Caco-2 (cell line): Measurements from ENCODE around the gene TIMP2. TPM values are rescaled to one million over a fixed set of nuclear protein-coding genes. Genes with fewer than 3 reads are reported as not detected.

Experiments
- BruUV-seq: library from RNA; stranded (reverse); fragments of 400-500 nt; replicated peaks from 2 replicates; lab custom pipeline; 2021; lab: Mats Ljungman, UMichigan
- CTCF ChIA-PET: fragments of 300-600 bp; sonication (Branson Sonifier 250); formaldehyde crosslinking; loops from one replicate; lab custom pipeline; 2022; ENCODE audit warnings: antibody characterized with exemption; lab: Charles Lee
- POLR2A ChIA-PET: fragments of 300-600 bp; sonication (Branson Sonifier 250); formaldehyde crosslinking; loops from one replicate; lab custom pipeline; 2022; ENCODE audit warnings: antibody characterized with exemption; lab: Charles Lee
- DNase-seq, 2 experiments: peaks; one replicate each; pipeline versions ENCODE4 v3.0.0 to v3.0.0-alpha.2; 2020 to 2022
- H3K27me3 ChIP-seq: replicated peaks from 2 replicates; pipeline ENCODE4 v1.6.0; 2011; ENCODE audit warnings: low read length; ENCODE audit not compliant: control insufficient read depth, insufficient read depth
- H3K36me3 ChIP-seq: 2 replicates; pipeline ENCODE4 v1.5.1; 2011; ENCODE audit warnings: low read length; ENCODE audit not compliant: control insufficient read depth, insufficient read depth
- H3K4me1 ChIP-seq: fragments of 250-450 bp; sonication (Bioruptor Pico); 2 replicates; pipeline ENCODE4 v1.5.1; 2020; ENCODE audit warnings: mild to moderate bottlenecking
- H3K4me3 ChIP-seq: 2 replicates; pipeline ENCODE4 v1.5.1; 2011; ENCODE audit warnings: low read depth, mild to moderate bottlenecking, control low read depth, low read length
- H3K9me3 ChIP-seq: fragments of 250-450 bp; sonication (Bioruptor Pico); 2 replicates; pipeline ENCODE4 v1.5.1; 2020; ENCODE audit warnings: mild to moderate bottlenecking, moderate library complexity
- H3K27ac Mint-ChIP-seq: one replicate; pipeline ENCODE4 v1.8.0; 2022; ENCODE audit warnings: mixed read lengths; ENCODE audit not compliant: unreplicated experiment
- H3K27me3 Mint-ChIP-seq: one replicate; pipeline ENCODE4 v1.8.0; 2022; ENCODE audit warnings: mixed read lengths; ENCODE audit not compliant: insufficient read depth, unreplicated experiment
- H3K36me3 Mint-ChIP-seq: one replicate; pipeline ENCODE4 v1.8.0; 2022; ENCODE audit warnings: mild to moderate bottlenecking, mixed read lengths; ENCODE audit not compliant: insufficient read depth, unreplicated experiment
- H3K4me1 Mint-ChIP-seq: one replicate; pipeline ENCODE4 v1.8.0; 2022; ENCODE audit warnings: low read depth, mixed read lengths; ENCODE audit not compliant: unreplicated experiment
- H3K4me3 Mint-ChIP-seq: one replicate; pipeline ENCODE4 v1.8.0; 2022; ENCODE audit warnings: mild to moderate bottlenecking, moderate library complexity, mixed read lengths; ENCODE audit not compliant: unreplicated experiment
- H3K9me3 Mint-ChIP-seq: one replicate; pipeline ENCODE4 v1.8.0; 2022; ENCODE audit warnings: mixed read lengths; ENCODE audit not compliant: unreplicated experiment
- intact Hi-C: fragments of 100-400 bp; cut with micrococcal nuclease; formaldehyde crosslinking; loops from one replicate; pipeline ENCODE4 v1.10.0; 2022; ENCODE audit not compliant: unreplicated experiment
- total RNA-seq: library from RNA; stranded (reverse); gene quantifications from 2 replicates; pipeline ENCODE4 v1.2.3, GENCODE V29; 2022
- TF ChIP-seq, protein P1 (sequence below), 2 experiments: fragments of 200-600 bp in 1 of 2; IDR thresholded peaks; 1 replicate in 1 of 2; 2 replicates in 1 of 2; pipeline versions ENCODE4 v1.5.1 to v1.8.0; 2011 to 2022; ENCODE audit warnings: antibody characterized with exemption in 1 of 2, control low read depth in 1 of 2, inconsistent platforms in 1 of 2, low read depth in 1 of 2, low read length in 1 of 2, mild to moderate bottlenecking in 1 of 2, moderate library complexity in 1 of 2; ENCODE audit not compliant: insufficient read depth in 1 of 2, severe bottlenecking in 1 of 2, unreplicated experiment in 1 of 2

The TIMP2 gene
- total RNA-seq, 1 experiment from 2014 or later, result 70.1 TPM

DNA sequence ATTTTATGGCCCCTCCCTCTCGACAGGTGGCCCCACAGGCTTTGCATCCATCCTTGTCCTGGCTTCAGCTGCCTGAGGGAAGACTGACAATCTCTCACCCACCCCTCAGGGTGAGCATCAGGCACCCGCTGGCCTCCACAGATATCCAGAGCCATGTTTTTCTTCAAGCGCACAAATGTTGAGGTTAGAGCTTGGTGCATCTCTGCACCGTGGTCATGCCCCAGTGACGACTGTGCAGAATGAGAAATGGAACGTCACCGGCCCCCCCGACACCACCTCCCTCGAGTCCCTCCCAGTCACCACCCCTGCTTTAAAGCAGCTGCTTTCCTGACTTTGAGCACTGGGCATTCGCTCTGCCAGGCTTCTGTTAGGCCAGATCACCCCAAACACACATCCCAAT is 19.8 kb upstream of the TIMP2 start:
- TF ChIP-seq, protein P1, sequence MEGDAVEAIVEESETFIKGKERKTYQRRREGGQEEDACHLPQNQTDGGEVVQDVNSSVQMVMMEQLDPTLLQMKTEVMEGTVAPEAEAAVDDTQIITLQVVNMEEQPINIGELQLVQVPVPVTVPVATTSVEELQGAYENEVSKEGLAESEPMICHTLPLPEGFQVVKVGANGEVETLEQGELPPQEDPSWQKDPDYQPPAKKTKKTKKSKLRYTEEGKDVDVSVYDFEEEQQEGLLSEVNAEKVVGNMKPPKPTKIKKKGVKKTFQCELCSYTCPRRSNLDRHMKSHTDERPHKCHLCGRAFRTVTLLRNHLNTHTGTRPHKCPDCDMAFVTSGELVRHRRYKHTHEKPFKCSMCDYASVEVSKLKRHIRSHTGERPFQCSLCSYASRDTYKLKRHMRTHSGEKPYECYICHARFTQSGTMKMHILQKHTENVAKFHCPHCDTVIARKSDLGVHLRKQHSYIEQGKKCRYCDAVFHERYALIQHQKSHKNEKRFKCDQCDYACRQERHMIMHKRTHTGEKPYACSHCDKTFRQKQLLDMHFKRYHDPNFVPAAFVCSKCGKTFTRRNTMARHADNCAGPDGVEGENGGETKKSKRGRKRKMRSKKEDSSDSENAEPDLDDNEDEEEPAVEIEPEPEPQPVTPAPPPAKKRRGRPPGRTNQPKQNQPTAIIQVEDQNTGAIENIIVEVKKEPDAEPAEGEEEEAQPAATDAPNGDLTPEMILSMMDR (IDR thresholded peaks at IDR 0.05; ENCODE audit: insufficient read depth in 1 of 2, low read depth in 1 of 2, low read length in 1 of 2, severe bottlenecking in 1 of 2, unreplicated experiment in 1 of 2), result no peak
- H3K27me3 ChIP-seq, result no peaks in the 10 kb centered on the region
- no peaks in the 10 kb centered on the region for H3K4me1 Mint-ChIP-seq
- no TSS peak for BruUV-seq
- H3K27me3 Mint-ChIP-seq, result no peaks in the 10 kb centered on the region
- intact Hi-C loops, result no loop called here
- peaks cover under 1% of the 10 kb centered on the region; the same call in 1 of the 2 replicates for H3K9me3 ChIP-seq
- H3K36me3 ChIP-seq, result no peaks in the 10 kb centered on the region
- no peak overlapping the region for H3K4me3 ChIP-seq
- ChIA-PET POLR2A (no interaction called here), CTCF (no interaction called here)
- H3K4me3 Mint-ChIP-seq, result no peak overlapping the region
- DNase-seq, result no peak
- no peaks in the 10 kb centered on the region for H3K4me1 ChIP-seq
- H3K27ac Mint-ChIP-seq, result no peak overlapping the region
- no peaks in the 10 kb centered on the region for H3K36me3 Mint-ChIP-seq
- H3K9me3 Mint-ChIP-seq, result no peaks in the 10 kb centered on the region

DNA sequence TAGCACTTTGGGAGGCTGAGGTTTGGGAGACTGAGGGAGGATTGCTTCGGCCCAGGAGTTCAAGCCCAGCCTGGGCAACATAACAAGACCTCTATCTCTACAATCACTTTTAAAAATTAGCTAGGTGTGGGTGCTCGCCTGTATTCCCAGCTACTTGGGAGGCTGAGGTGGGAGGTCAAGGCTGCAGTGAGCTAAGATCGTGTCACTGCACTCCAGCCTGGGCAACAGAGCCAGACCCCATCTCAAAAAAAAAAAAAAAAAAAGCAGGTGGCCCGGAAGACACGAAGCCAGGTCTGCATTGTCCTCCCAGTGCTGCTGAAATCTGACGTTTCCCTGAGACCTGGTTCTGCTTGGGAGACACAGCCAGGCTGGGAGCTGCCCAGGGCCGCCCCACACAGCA is 18.8 kb upstream of the TIMP2 start:
- ChIA-PET CTCF (no interaction called here), POLR2A (no interaction called here)
- H3K4me1 Mint-ChIP-seq, result no peaks in the 10 kb centered on the region
- H3K4me3 ChIP-seq, result no peak overlapping the region
- H3K4me3 Mint-ChIP-seq, result no peak overlapping the region
- TF ChIP-seq, protein P1 (IDR thresholded peaks at IDR 0.05; ENCODE audit: insufficient read depth in 1 of 2, low read depth in 1 of 2, low read length in 1 of 2, severe bottlenecking in 1 of 2, unreplicated experiment in 1 of 2), result no peak
- no peaks in the 10 kb centered on the region for H3K4me1 ChIP-seq
- no peak for DNase-seq
- no TSS peak for BruUV-seq
- H3K27ac Mint-ChIP-seq, result no peak overlapping the region
- no peaks in the 10 kb centered on the region for H3K36me3 ChIP-seq
- intact Hi-C loops, result no loop called here
- no peaks in the 10 kb centered on the region for H3K9me3 ChIP-seq
- H3K36me3 Mint-ChIP-seq, result no peaks in the 10 kb centered on the region
- H3K27me3 ChIP-seq, result no peaks in the 10 kb centered on the region
- H3K27me3 Mint-ChIP-seq, result no peaks in the 10 kb centered on the region
- H3K9me3 Mint-ChIP-seq, result no peaks in the 10 kb centered on the region

DNA sequence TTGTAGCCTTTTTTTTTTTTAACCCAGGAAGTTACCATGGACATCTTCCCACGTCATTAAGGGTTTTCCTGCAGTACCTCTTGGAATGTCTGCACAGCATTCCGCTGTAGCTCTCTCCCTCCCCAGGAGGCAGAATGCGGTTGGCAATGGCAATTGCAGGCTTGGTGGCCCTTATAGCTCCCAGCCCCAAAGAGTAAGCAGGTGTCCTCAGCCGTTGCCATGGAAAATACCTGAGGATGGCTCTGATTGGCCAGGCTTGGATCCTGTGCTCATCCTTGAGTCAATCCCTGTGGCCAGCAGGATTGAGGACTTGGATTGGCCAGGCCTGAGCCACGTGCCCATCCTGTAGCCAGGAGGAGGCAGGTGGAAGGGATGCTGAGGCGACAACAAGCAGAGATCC is 15.5 kb upstream of the TIMP2 start:
- no peaks in the 10 kb centered on the region for H3K9me3 ChIP-seq
- intact Hi-C loops, result no loop called here
- H3K36me3 ChIP-seq, result no peaks in the 10 kb centered on the region
- no TSS peak for BruUV-seq
- no peaks in the 10 kb centered on the region for H3K36me3 Mint-ChIP-seq
- H3K4me3 ChIP-seq, result no peak overlapping the region
- TF ChIP-seq, protein P1 (IDR thresholded peaks at IDR 0.05; ENCODE audit: insufficient read depth in 1 of 2, low read depth in 1 of 2, low read length in 1 of 2, severe bottlenecking in 1 of 2, unreplicated experiment in 1 of 2), result no peak
- H3K27me3 ChIP-seq, result no peaks in the 10 kb centered on the region
- no peaks in the 10 kb centered on the region for H3K4me1 ChIP-seq
- H3K27me3 Mint-ChIP-seq, result no peaks in the 10 kb centered on the region
- ChIA-PET CTCF (interaction anchor here (0.6 to 0.7 kb wide), 4 partner anchors 20 to 134 kb away, joined by 3 to 9 read pairs (median 3); partner anchors contain the start of gene ENGASE), POLR2A (interaction anchor here (0.7 kb wide), 1 partner anchor 613 kb away, joined by 3 read pairs; no protein-coding TSS in a partner anchor)
- H3K27ac Mint-ChIP-seq, result no peak overlapping the region
- H3K9me3 Mint-ChIP-seq, result no peaks in the 10 kb centered on the region
- no peaks in the 10 kb centered on the region for H3K4me1 Mint-ChIP-seq
- peak; percentile 33 to 74 for DNase-seq
- no peak overlapping the region for H3K4me3 Mint-ChIP-seq
